ENCODE data around the gene PCID2.

Gene PCID2

GRCh38 chr13:113146750-113147149 is 61.7 kb downstream of the PCID2 start:
- no peak overlapping the region for H2BK15ac ChIP-seq (replicated peaks; ENCODE audit: low read depth)
- no peak overlapping the region for H3K27ac ChIP-seq (ENCODE audit: low read depth, low read length)
- no peaks in the 10 kb centered on the region for H3K36me3 ChIP-seq (ENCODE audit: control insufficient read depth, insufficient read depth, low read length)
- no peak overlapping the region for H3K4me3 ChIP-seq (ENCODE audit: low read length)
- H4K8ac ChIP-seq (ENCODE audit: low read depth, low read length), result no peak overlapping the region
- no peaks in the 10 kb centered on the region for H3K79me1 ChIP-seq (ENCODE audit: low read length)
- H3K56ac ChIP-seq (ENCODE audit: low read length), result no peak overlapping the region
- no peak overlapping the region for H3K18ac ChIP-seq (ENCODE audit: low read length)
- H3K79me2 ChIP-seq (ENCODE audit: control insufficient read depth, insufficient read depth, low read length), result no peaks in the 10 kb centered on the region
- H2BK120ac ChIP-seq (ENCODE audit: low read depth, low read length), result no peak overlapping the region
- no peaks in the 10 kb centered on the region for H3K27me3 ChIP-seq (ENCODE audit: insufficient read depth, low read length, poor library complexity)
- no peak overlapping the region for H3K4me2 ChIP-seq (ENCODE audit: low read length)
- no peak overlapping the region for H3K23ac ChIP-seq (ENCODE audit: low read length)
- H4K5ac ChIP-seq (ENCODE audit: low read length), result no peak overlapping the region
- WGBS (ENCODE audit: extremely low coverage, insufficient coverage, low lambda C conversion rate), result no CpG with 5 or more reads among the region's 9 CpGs
- no peak overlapping the region for H2BK5ac ChIP-seq (ENCODE audit: low read length)
- DNase-seq, result no peak
- H3K4ac ChIP-seq (ENCODE audit: low read depth, low read length), result no peak overlapping the region
- H3K9ac ChIP-seq (ENCODE audit: low read length), result no peak overlapping the region
- H3K4me1 ChIP-seq (ENCODE audit: control insufficient read depth, low read depth, low read length), result no peaks in the 10 kb centered on the region
- H2AK5ac ChIP-seq (ENCODE audit: low read length), result no peak overlapping the region

GRCh38 chr13:113145911-113146598 is 62.4 kb downstream of the PCID2 start:
- Histone ChIP-seq H3K27ac (ENCODE audit: low read depth, low read length) (no peak overlapping the region), H2AK5ac (ENCODE audit: low read length) (no peak overlapping the region), H3K18ac (ENCODE audit: low read length) (no peak overlapping the region), H3K36me3 (ENCODE audit: control insufficient read depth, insufficient read depth, low read length) (no peaks in the 10 kb centered on the region), H2BK5ac (ENCODE audit: low read length) (no peak overlapping the region), H4K5ac (ENCODE audit: low read length) (no peak overlapping the region), H3K79me2 (ENCODE audit: control insufficient read depth, insufficient read depth, low read length) (no peaks in the 10 kb centered on the region), H3K4me3 (ENCODE audit: low read length) (no peak overlapping the region), H4K8ac (ENCODE audit: low read depth, low read length) (no peak overlapping the region), H3K4ac (ENCODE audit: low read depth, low read length) (no peak overlapping the region), H2BK15ac (replicated peaks; ENCODE audit: low read depth) (no peak overlapping the region), H3K79me1 (ENCODE audit: low read length) (no peaks in the 10 kb centered on the region), H3K4me1 (ENCODE audit: control insufficient read depth, low read depth, low read length) (no peaks in the 10 kb centered on the region), H2BK120ac (ENCODE audit: low read depth, low read length) (no peak overlapping the region), H3K56ac (ENCODE audit: low read length) (no peak overlapping the region), H3K23ac (ENCODE audit: low read length) (no peak overlapping the region), H3K4me2 (ENCODE audit: low read length) (no peak overlapping the region), H3K9ac (ENCODE audit: low read length) (no peak overlapping the region), H3K27me3 (ENCODE audit: insufficient read depth, low read length, poor library complexity) (no peaks in the 10 kb centered on the region)
- no peak for DNase-seq
- no CpG with 5 or more reads among the region's 15 CpGs for WGBS (ENCODE audit: extremely low coverage, insufficient coverage, low lambda C conversion rate)

- Histone ChIP-seq H3K27ac (ENCODE audit: low read depth, low read length) (no peak overlapping the region), H3K27me3 (ENCODE audit: insufficient read depth, low read length, poor library complexity) (no peaks in the 10 kb centered on the region), H2BK120ac (ENCODE audit: low read depth, low read length) (no peak overlapping the region), H2BK15ac (replicated peaks; ENCODE audit: low read depth) (no peak overlapping the region), H3K4me1 (ENCODE audit: control insufficient read depth, low read depth, low read length) (no peaks in the 10 kb centered on the region), H3K4me2 (ENCODE audit: low read length) (no peak overlapping the region), H4K5ac (ENCODE audit: low read length) (no peak overlapping the region), H3K79me2 (ENCODE audit: control insufficient read depth, insufficient read depth, low read length) (no peaks in the 10 kb centered on the region), H2BK5ac (ENCODE audit: low read length) (no peak overlapping the region), H3K4me3 (ENCODE audit: low read length) (no peak overlapping the region), H2AK5ac (ENCODE audit: low read length) (no peak overlapping the region), H3K9ac (ENCODE audit: low read length) (no peak overlapping the region), H4K8ac (ENCODE audit: low read depth, low read length) (no peak overlapping the region), H3K36me3 (ENCODE audit: control insufficient read depth, insufficient read depth, low read length) (no peaks in the 10 kb centered on the region), H3K4ac (ENCODE audit: low read depth, low read length) (no peak overlapping the region), H3K79me1 (ENCODE audit: low read length) (no peaks in the 10 kb centered on the region), H3K23ac (ENCODE audit: low read length) (no peak overlapping the region), H3K18ac (ENCODE audit: low read length) (no peak overlapping the region), H3K56ac (ENCODE audit: low read length) (no peak overlapping the region)
- no peak for DNase-seq
- no CpG with 5 or more reads among the region's 12 CpGs for WGBS (ENCODE audit: extremely low coverage, insufficient coverage, low lambda C conversion rate)
These were observed 63.0 kb downstream of the PCID2 start for GRCh38 chr13:113145496-113145895.

- Histone ChIP-seq H3K4ac (ENCODE audit: low read depth, low read length) (no peak overlapping the region), H3K36me3 (ENCODE audit: control insufficient read depth, insufficient read depth, low read length) (no peaks in the 10 kb centered on the region), H2BK15ac (replicated peaks; ENCODE audit: low read depth) (no peak overlapping the region), H3K79me1 (ENCODE audit: low read length) (no peaks in the 10 kb centered on the region), H3K18ac (ENCODE audit: low read length) (no peak overlapping the region), H3K9ac (ENCODE audit: low read length) (no peak overlapping the region), H3K27me3 (ENCODE audit: insufficient read depth, low read length, poor library complexity) (no peaks in the 10 kb centered on the region), H3K4me3 (ENCODE audit: low read length) (no peak overlapping the region), H3K27ac (ENCODE audit: low read depth, low read length) (no peak overlapping the region), H3K23ac (ENCODE audit: low read length) (peak overlapping the region; percentile 81), H2AK5ac (ENCODE audit: low read length) (no peak overlapping the region), H2BK5ac (ENCODE audit: low read length) (no peak overlapping the region), H4K8ac (ENCODE audit: low read depth, low read length) (no peak overlapping the region), H3K56ac (ENCODE audit: low read length) (no peak overlapping the region), H3K4me2 (ENCODE audit: low read length) (no peak overlapping the region), H2BK120ac (ENCODE audit: low read depth, low read length) (no peak overlapping the region), H3K79me2 (ENCODE audit: control insufficient read depth, insufficient read depth, low read length) (no peaks in the 10 kb centered on the region), H4K5ac (ENCODE audit: low read length) (no peak overlapping the region), H3K4me1 (ENCODE audit: control insufficient read depth, low read depth, low read length) (no peaks in the 10 kb centered on the region)
- DNase-seq, result no peak
- no CpG with 5 or more reads among the region's 12 CpGs for WGBS (ENCODE audit: extremely low coverage, insufficient coverage, low lambda C conversion rate)
These were observed 64.2 kb downstream of the PCID2 start for GRCh38 chr13:113144255-113144629.

- no peak overlapping the region for H2BK5ac ChIP-seq (ENCODE audit: low read length)
- DNase-seq, result no peak
- peak overlapping the region; percentile 81 for H3K23ac ChIP-seq (ENCODE audit: low read length)
- no peak overlapping the region for H2AK5ac ChIP-seq (ENCODE audit: low read length)
- no peak overlapping the region for H4K8ac ChIP-seq (ENCODE audit: low read depth, low read length)
- H3K4me3 ChIP-seq (ENCODE audit: low read length), result no peak overlapping the region
- no peak overlapping the region for H3K9ac ChIP-seq (ENCODE audit: low read length)
- H3K79me2 ChIP-seq (ENCODE audit: control insufficient read depth, insufficient read depth, low read length), result no peaks in the 10 kb centered on the region
- H3K27ac ChIP-seq (ENCODE audit: low read depth, low read length), result no peak overlapping the region
- no peak overlapping the region for H4K5ac ChIP-seq (ENCODE audit: low read length)
- H3K56ac ChIP-seq (ENCODE audit: low read length), result no peak overlapping the region
- no peak overlapping the region for H2BK15ac ChIP-seq (replicated peaks; ENCODE audit: low read depth)
- H3K27me3 ChIP-seq (ENCODE audit: insufficient read depth, low read length, poor library complexity), result no peaks in the 10 kb centered on the region
- no peak overlapping the region for H3K4ac ChIP-seq (ENCODE audit: low read depth, low read length)
- no peak overlapping the region for H3K4me2 ChIP-seq (ENCODE audit: low read length)
- H3K36me3 ChIP-seq (ENCODE audit: control insufficient read depth, insufficient read depth, low read length), result no peaks in the 10 kb centered on the region
- H3K4me1 ChIP-seq (ENCODE audit: control insufficient read depth, low read depth, low read length), result no peaks in the 10 kb centered on the region
- H3K79me1 ChIP-seq (ENCODE audit: low read length), result no peaks in the 10 kb centered on the region
- no peak overlapping the region for H2BK120ac ChIP-seq (ENCODE audit: low read depth, low read length)
- H3K18ac ChIP-seq (ENCODE audit: low read length), result no peak overlapping the region
- WGBS (ENCODE audit: extremely low coverage, insufficient coverage, low lambda C conversion rate), result no CpG with 5 or more reads among the region's 39 CpGs
These were observed 64.8 kb downstream of the PCID2 start for GRCh38 chr13:113143466-113144254.
